SK-N-SH treated with all-trans-retinoic acid at 6 μM for 48 hours (cell line): ENCODE data around the gene CLDN18.

ENCODE experiments used
- ARNTL ChIP-seq: fragments of 450-650 bp; formaldehyde crosslinking; IDR thresholded peaks from 2 replicates; pipeline ENCODE4 v1.5.0; 2020; ENCODE audit warnings: low read depth, mild to moderate bottlenecking, moderate library complexity, borderline replicate concordance
- PATZ1 ChIP-seq: fragments of 250-450 bp; sonication (Bioruptor Pico); IDR thresholded peaks from 2 replicates; pipeline ENCODE4 v1.8.0; 2020; ENCODE audit warnings: mild to moderate bottlenecking, moderate library complexity, borderline replicate concordance
- RARB ChIP-seq: fragments of 250-450 bp; sonication (Bioruptor Pico); IDR thresholded peaks from 2 replicates; pipeline ENCODE4 v1.8.0; 2021; ENCODE audit warnings: mild to moderate bottlenecking, moderate library complexity
- TOX ChIP-seq: fragments of 250-450 bp; sonication (Bioruptor Pico); IDR thresholded peaks from 2 replicates; pipeline ENCODE4 v1.8.0; 2021; ENCODE audit warnings: mild to moderate bottlenecking, moderate library complexity, borderline replicate concordance
- TSHZ2 ChIP-seq: fragments of 250-450 bp; sonication (Bioruptor Pico); IDR thresholded peaks from 2 replicates; pipeline ENCODE4 v1.5.0; 2020; ENCODE audit warnings: mild to moderate bottlenecking, moderate library complexity
- ZC3H10 ChIP-seq: fragments of 250-450 bp; sonication (Bioruptor Pico); IDR thresholded peaks from 2 replicates; pipeline ENCODE4 v1.5.1; 2021; ENCODE audit warnings: mild to moderate bottlenecking, moderate library complexity
- ZFP30 ChIP-seq: fragments of 450-650 bp; formaldehyde crosslinking; IDR thresholded peaks from 2 replicates; pipeline ENCODE4 v1.5.0; 2022; ENCODE audit warnings: mild to moderate bottlenecking, moderate library complexity

GRCh38 chr3:138030734-138031280 lies 20.8 kb downstream of the CLDN18 start:
- TF ChIP-seq ZFP30 (CRISPR knock-in tag): no peak
- no peak for TF ChIP-seq ZC3H10 (CRISPR knock-in tag)
- TF ChIP-seq ARNTL (CRISPR knock-in tag): no peak
- TF ChIP-seq TSHZ2 (CRISPR knock-in tag): no peak
- no peak for TF ChIP-seq PATZ1 (CRISPR knock-in tag)
- TF ChIP-seq TOX (CRISPR knock-in tag): no peak
- no peak for TF ChIP-seq RARB (CRISPR knock-in tag)
